ENCODE data around the gene CNOT6. TPM values are rescaled to one million over a fixed set of nuclear protein-coding genes. Genes with fewer than 3 reads are reported as not detected.

The CNOT6 gene
- total RNA-seq, 1 donor from 2014 or later, result 15.0 TPM

DNA sequence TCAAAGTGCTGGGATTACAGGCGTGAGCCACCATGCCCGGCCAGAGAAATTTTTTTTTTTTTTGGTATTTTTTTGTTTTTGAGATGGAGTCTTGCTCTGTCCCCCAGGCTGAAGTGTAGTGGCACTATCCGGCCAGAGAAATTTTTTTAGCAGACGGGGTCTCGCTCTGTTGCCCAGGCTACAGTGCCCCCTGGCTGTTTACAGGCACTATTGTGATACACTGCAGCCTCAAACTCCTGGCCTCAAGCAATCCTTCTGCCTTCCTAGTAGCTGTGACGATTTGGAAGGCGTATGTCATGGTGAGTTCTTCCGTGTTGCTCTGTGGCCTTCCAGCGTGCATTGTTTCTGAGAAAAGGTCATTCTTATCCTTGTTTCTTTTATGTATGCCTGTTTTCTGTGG, 47.5 kb downstream of the CNOT6 start:
- no peak for ATAC-seq
- intact Hi-C loops (cut with DNase I), result no loop called here
- no peak for DNase-seq (ENCODE audit: missing footprints)

- DNase-seq (ENCODE audit: missing footprints) (no peak), ATAC-seq (no peak)
- intact Hi-C loops (cut with DNase I), result no loop called here
Measured at GRCh38 chr5:180545248-180545647, 51.1 kb downstream of the CNOT6 start.

GRCh38 chr5:180548563-180548962, 54.4 kb downstream of the CNOT6 start:
- DNase-seq (ENCODE audit: missing footprints) (no peak), ATAC-seq (no peak)
- intact Hi-C loops (cut with DNase I), result no loop called here

DNA sequence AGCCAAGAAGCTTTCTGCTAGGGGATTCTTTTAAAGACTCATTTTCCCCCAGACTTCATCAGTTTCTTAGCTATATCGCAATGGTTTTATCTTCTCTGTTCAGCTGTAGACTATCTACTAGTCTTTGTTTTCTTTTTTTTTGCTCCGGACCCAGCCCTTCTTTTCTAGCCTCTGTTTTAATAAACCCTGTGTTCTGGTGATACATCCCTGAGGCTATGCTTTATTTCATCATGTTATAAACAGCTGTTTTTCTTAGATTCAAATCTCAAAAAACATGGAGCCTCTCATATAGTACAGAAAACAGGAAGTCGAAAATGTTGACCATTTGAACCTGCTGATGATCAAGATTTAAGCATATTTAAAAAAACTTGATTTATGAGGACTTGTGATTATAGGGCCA, 59.4 kb downstream of the CNOT6 start:
- no peak for DNase-seq (ENCODE audit: missing footprints)
- ATAC-seq, result no peak
- intact Hi-C loops (cut with DNase I), result no loop called here

- intact Hi-C loops (cut with DNase I), result no loop called here
- DNase-seq (ENCODE audit: missing footprints) (no peak), ATAC-seq (no peak)
Measured at GRCh38 chr5:180555168-180555921, 61.2 kb downstream of the CNOT6 start.

DNA sequence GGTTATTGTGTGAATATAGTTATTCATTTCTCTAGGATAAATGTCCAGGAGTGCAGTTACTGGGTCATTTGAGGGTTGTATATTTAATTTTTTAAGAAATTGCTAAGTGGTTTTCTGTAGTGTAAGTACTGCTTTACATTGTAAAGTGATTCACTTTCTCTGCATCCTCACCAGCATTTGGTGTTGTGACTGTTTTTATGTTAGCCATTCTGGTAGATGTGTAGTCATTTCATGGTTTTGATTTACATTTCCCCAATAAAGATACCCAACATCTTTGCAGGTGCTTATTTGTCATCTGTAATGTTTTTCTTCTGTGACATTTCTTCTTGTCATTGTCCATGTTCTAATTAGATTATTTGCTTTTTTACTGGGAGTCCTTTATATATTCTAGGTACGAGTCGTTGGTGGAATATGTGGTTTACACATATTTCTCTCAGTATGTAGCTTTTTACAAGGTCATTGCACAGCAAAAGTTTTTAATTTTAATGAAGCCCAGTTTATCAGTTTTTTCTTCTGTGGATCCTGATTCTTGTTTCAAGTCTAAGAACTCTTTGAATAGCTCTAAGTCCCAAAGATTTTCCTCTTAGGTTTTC, 63.1 kb downstream of the CNOT6 start:
- intact Hi-C loops (cut with DNase I), result no loop called here
- ATAC-seq (no peak), DNase-seq (ENCODE audit: missing footprints) (no peak)

- DNase-seq (ENCODE audit: missing footprints), result no peak
- no peak for ATAC-seq
- intact Hi-C loops (cut with DNase I), result no loop called here
Measured at GRCh38 chr5:180558232-180558631, 64.1 kb downstream of the CNOT6 start.

DNA sequence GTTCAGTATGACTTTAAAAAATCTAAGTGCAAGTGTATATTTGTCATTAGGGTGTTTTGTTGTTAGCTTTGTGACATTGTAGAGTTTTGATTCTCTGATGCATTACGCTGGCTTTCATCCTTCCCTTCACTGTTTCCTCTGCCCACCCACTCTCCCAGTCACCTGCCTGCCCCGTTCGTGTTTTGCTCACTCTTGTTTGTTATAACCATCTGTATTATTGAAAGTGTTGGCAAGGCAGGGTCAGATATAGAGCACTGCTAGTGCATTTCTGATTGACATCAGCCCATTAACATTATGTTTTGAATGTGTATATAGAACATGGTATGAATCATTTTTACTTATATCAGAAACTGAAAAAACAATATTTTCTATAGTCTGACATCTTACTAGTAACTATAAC, 69.8 kb downstream of the CNOT6 start:
- intact Hi-C loops (cut with DNase I), result no loop called here
- no peak for ATAC-seq
- DNase-seq (ENCODE audit: missing footprints), result no peak

- DNase-seq (ENCODE audit: missing footprints) (no peak), ATAC-seq (no peak)
Measured at GRCh38 chr5:180568914-180569313, 74.7 kb downstream of the CNOT6 start.

DNA sequence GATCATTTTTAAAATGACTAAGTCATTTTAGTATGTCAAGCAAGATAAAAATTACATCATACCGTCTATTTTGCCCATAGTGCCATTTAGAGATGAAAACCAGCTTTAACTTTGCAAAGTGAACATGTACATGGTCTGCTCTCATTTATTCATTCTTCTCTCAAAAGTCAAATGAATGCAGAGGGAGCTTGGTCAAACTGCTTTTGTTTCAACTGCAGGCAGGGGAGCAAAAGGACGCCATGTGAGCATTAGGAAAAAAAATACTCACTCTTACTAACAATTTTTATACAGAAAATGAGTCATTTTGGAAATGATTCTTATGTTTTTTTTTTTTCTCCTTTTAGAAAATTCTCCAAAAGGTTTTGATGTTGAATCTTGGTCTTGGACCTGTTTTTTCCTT, 81.4 kb downstream of the CNOT6 start:
- ATAC-seq (no peak), DNase-seq (ENCODE audit: missing footprints) (no peak)
- intact Hi-C loops (cut with DNase I), result no loop called here

More at GRCh38 chr5:180568914-180569313, 74.7 kb downstream of the CNOT6 start:
- intact Hi-C loops (cut with DNase I), result no loop called here

- intact Hi-C loops (cut with DNase I), result no loop called here
- ATAC-seq (no peak), DNase-seq (ENCODE audit: missing footprints) (no peak)
Measured at GRCh38 chr5:180580681-180581080, 86.5 kb downstream of the CNOT6 start.

DNA sequence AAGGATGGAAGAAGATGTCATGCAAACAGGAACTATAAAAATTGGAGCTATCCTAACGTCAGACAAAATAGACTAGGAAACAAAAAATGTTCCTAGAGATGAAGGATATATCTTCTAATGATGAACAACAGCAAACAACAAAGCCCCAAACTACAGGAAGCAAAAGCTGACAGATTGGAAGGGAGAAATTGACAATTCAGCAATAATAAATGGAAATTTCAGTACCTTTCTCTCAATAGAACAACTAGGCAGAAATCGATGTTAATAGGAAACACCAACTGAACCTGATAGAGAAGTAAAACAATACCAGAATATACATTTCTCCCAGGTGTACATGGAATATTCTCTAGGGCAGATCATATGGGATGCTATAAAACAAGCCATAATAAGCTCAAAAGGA, 89.6 kb downstream of the CNOT6 start:
- ATAC-seq (no peak), DNase-seq (ENCODE audit: missing footprints) (no peak)
- intact Hi-C loops (cut with DNase I), result no loop called here

DNA sequence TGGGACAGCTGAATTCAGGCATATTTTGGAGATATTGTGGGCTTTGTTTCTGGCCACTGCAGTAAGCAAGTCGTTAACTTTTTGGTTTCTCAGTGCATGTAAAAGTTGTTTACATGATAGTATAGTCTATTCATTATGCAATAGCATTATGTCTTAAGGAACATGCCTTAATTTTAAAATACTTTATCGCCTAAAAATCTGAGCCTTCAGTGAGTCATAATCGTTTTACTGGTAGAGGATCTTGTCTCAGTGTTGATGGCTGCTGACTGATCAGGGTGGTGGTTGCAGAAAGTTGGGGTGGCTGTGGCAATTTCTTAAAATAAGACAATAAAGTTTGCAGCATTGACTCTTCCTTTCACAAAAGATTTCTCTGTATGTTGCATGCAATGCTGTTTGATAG, 92.0 kb downstream of the CNOT6 start:
- intact Hi-C loops (cut with DNase I), result no loop called here
- no peak for ATAC-seq
- no peak for DNase-seq (ENCODE audit: missing footprints)

- DNase-seq (ENCODE audit: missing footprints) (no peak), ATAC-seq (no peak)
- intact Hi-C loops (cut with DNase I), result no loop called here
Measured at GRCh38 chr5:180586870-180587269, 92.7 kb downstream of the CNOT6 start.

GRCh38 chr5:180589771-180590542, 95.8 kb downstream of the CNOT6 start:
- DNase-seq (ENCODE audit: missing footprints) (no peak), ATAC-seq (no peak)
- intact Hi-C loops (cut with DNase I), result no loop called here

DNA sequence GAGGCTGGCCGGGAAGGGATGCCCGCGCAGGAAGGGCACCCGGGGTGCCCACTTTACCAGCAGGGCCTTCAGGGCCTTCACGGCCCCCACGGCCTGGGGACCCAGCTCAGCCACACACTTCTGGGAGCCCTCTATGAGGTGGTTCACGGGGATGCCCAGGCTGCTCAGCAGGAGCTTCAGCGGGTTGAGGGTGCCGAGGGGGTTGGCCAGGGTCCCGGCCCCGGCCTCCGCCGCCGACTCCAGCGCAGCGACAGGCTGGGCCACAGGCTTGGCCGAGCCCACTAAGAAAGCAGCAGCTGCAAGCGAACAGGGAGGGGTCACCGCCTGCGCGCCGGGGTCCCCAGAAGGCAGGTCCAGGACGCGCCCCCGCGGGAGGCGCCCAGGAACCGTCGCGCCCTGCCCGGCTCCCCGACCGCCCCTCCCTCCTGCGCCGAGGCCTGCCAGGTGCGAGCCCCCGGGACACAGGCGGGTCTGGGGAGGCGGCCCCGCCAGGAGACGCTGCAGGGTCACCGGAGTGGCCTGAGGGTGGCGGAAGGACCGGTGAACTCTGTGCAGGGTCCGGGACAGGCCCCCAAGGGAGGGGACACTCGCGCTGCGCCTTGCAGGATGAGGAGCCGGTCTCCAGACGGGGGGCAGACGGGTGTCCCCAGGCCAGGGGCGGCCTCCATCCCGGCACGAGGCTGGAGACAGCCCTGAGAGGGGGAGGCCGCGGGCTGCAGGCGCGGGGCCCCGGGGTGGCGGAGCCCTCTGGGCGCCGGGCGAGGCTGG, 96.5 kb downstream of the CNOT6 start:
- no peak for ATAC-seq
- intact Hi-C loops (cut with DNase I), result no loop called here
- no peak for DNase-seq (ENCODE audit: missing footprints)

DNA sequence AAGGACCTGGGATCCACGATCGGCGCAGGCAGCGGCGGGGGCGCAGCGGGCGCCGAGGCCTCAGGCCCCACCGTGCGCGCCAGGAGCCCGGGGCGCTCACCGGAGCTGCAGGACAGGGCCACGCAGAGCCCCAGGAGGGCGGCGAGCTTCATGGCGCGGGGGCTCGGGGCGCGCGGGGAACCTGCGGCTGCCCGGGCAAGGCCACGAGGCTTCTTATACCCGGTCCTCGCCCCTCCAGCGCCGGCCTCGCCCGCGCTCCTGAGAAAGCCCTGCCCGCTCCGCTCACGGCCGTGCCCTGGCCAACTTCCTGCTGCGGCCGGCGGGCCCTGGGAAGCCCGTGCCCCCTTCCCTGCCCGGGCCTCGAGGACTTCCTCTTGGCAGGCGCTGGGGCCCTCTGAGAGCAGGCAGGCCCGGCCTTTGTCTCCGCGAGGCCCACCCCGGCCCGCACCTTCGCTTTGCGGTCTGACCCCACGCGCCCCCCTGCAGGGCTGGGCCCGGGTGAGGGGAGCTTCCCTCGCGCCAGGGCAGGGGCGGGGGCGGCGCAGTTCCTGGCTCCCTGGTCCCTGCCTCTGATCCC, 97.2 kb downstream of the CNOT6 start, which contains the start of gene SCGB3A1:
TSS of gene SCGB3A1 (minus strand) at position 189 of the 577 bp plus-strand sequence. CDS start at position 152, 37 bp downstream.
- DNase-seq (ENCODE audit: missing footprints), result no peak
- no peak for ATAC-seq
- intact Hi-C loops (cut with DNase I), result no loop called here

- intact Hi-C loops (cut with DNase I), result no loop called here
- ATAC-seq (no peak), DNase-seq (ENCODE audit: missing footprints) (no peak)
Measured at GRCh38 chr5:180592176-180592575, 98.0 kb downstream of the CNOT6 start.

All from Right ventricle myocardium inferior (tissue), 1 donor.